Glutamatergic neuron (in vitro differentiated cells): ENCODE measurements around the gene TAF9B. TPM values are rescaled to one million over a fixed set of nuclear protein-coding genes. Genes with fewer than 3 reads are reported as not detected.
"Not testable (repeated sequence)": the region's sequence is repeated elsewhere in the genome, so short reads cannot be mapped to it uniquely, and the experiment has no call there.

Experiments used
- DNase-seq: peaks from one replicate; pipeline ENCODE4 v3.0.0; 2022
- H3K27ac Mint-ChIP-seq: one replicate; pipeline ENCODE4 v1.8.0; 2020; ENCODE audit warnings: mild to moderate bottlenecking, mixed read lengths, inconsistent platforms; ENCODE audit not compliant: unreplicated experiment
- H3K27me3 Mint-ChIP-seq: one replicate; pipeline ENCODE4 v1.8.0; 2020; ENCODE audit warnings: mild to moderate bottlenecking, moderate library complexity, mixed read lengths, inconsistent platforms; ENCODE audit not compliant: unreplicated experiment
- H3K36me3 Mint-ChIP-seq: one replicate; pipeline ENCODE4 v1.8.0; 2020; ENCODE audit warnings: mild to moderate bottlenecking, mixed read lengths, inconsistent platforms; ENCODE audit not compliant: unreplicated experiment
- H3K4me1 Mint-ChIP-seq: one replicate; pipeline ENCODE4 v1.8.0; 2020; ENCODE audit warnings: mild to moderate bottlenecking, low read depth, mixed read lengths, inconsistent platforms; ENCODE audit not compliant: unreplicated experiment
- H3K4me3 Mint-ChIP-seq: one replicate; pipeline ENCODE4 v1.8.0; 2020; ENCODE audit warnings: mild to moderate bottlenecking, mixed read lengths, inconsistent platforms; ENCODE audit not compliant: unreplicated experiment
- H3K9me3 Mint-ChIP-seq: one replicate; pipeline ENCODE4 v1.8.0; 2020; ENCODE audit warnings: mild to moderate bottlenecking, moderate library complexity, mixed read lengths, inconsistent platforms; ENCODE audit not compliant: unreplicated experiment
- total RNA-seq: library from RNA; stranded (reverse); fragmentation: NEBNext Ultra II Directional; extraction: Animal tissue kit (Norgen Biotek cat#: 25700); gene quantifications from one replicate; pipeline ENCODE4 v1.2.1, GENCODE V29; 2021; ENCODE audit not compliant: unreplicated experiment
- TF ChIP-seq, protein P1 (sequence below): fragments of 200-600 bp; sonication (generic); IDR thresholded peaks from one replicate; pipeline ENCODE4 v1.5.0; 2021; ENCODE audit not compliant: partially characterized antibody, unreplicated experiment

Gene TAF9B
- total RNA-seq, 1 donor from 2014 or later: 30.4 TPM

DNA sequence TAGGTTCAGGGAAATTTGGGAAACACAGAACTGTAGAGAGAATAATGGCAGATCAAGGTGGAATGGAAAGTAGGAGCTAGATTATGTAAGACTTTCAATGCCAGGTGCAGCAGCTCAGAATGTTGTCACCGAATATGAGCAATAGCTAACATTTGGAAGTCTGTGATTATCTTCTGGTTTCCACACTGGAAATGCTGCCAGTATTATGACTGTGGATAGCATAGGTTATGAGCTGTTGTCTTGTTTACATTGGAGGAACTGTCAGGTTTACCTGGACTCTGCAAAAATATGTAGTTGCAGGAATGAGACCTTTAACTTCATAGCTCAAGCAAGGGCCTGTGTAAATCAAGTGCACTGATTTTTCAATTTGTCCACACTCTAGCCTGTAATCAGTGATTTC lies 26.0 kb upstream of the TAF9B start:
- H3K9me3 Mint-ChIP-seq: no peaks in the 10 kb centered on the region
- no peak for DNase-seq

DNA sequence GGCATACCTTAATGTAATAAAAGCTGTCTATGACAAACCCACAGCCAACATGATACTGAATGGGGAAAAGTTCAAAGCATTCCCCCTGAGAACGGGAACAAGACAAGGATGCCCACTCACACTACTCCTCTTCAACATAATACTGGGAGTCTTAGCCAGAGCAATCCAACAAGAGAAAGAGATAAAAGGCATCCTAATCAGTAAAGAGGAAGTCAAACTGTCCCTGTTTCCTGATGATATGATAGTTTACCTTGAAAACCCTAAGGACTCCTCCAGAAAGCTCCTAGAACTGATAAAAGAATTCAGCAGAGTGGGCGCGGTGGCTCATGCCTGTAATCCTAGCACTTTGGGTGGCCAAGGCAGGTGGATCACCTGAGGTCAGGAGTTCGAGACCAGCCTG lies 23.7 kb upstream of the TAF9B start:
- not testable (repeated sequence) for H3K9me3 Mint-ChIP-seq, H3K27ac Mint-ChIP-seq, DNase-seq, H3K36me3 Mint-ChIP-seq, H3K4me1 Mint-ChIP-seq, H3K27me3 Mint-ChIP-seq, H3K4me3 Mint-ChIP-seq

More for the DNA sequence above, 26.0 kb upstream of the TAF9B start:
- Mint-ChIP-seq H3K36me3 (no peaks in the 10 kb centered on the region), H3K4me1 (no peaks in the 10 kb centered on the region), H3K27me3 (no peaks in the 10 kb centered on the region), H3K27ac (no peak overlapping the region), H3K4me3 (no peak overlapping the region)
- TF ChIP-seq, protein P1, sequence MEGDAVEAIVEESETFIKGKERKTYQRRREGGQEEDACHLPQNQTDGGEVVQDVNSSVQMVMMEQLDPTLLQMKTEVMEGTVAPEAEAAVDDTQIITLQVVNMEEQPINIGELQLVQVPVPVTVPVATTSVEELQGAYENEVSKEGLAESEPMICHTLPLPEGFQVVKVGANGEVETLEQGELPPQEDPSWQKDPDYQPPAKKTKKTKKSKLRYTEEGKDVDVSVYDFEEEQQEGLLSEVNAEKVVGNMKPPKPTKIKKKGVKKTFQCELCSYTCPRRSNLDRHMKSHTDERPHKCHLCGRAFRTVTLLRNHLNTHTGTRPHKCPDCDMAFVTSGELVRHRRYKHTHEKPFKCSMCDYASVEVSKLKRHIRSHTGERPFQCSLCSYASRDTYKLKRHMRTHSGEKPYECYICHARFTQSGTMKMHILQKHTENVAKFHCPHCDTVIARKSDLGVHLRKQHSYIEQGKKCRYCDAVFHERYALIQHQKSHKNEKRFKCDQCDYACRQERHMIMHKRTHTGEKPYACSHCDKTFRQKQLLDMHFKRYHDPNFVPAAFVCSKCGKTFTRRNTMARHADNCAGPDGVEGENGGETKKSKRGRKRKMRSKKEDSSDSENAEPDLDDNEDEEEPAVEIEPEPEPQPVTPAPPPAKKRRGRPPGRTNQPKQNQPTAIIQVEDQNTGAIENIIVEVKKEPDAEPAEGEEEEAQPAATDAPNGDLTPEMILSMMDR: no peak

DNA sequence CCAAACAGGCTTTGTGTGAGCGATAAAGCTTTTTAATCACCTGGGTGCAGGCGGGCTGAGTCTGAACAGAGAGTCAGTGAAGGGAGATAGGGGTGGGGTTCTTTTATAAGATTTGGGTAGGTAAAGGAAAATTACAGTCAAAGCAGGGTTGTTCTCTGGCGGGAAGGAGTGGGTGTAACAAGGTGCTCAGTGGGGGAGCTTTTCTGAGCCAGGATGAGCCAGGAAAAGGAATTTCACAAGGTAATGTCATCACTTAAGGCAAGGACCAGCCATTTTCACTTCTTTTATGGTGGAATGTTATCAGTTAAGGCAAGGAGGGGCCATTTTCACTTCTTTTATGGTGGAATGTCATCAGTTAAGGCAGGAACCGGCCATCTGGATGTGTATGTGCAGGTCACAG lies 21.3 kb upstream of the TAF9B start:
- H3K36me3 Mint-ChIP-seq, H3K9me3 Mint-ChIP-seq, H3K4me3 Mint-ChIP-seq, H3K27me3 Mint-ChIP-seq, H3K4me1 Mint-ChIP-seq, DNase-seq, H3K27ac Mint-ChIP-seq: not testable (repeated sequence)

- DNase-seq, H3K9me3 Mint-ChIP-seq, H3K4me3 Mint-ChIP-seq, H3K36me3 Mint-ChIP-seq, H3K27ac Mint-ChIP-seq, H3K4me1 Mint-ChIP-seq, H3K27me3 Mint-ChIP-seq: not testable (repeated sequence)
These were observed 18.4 kb upstream of the TAF9B start for GRCh38 chrX:78157846-78158245.

DNA sequence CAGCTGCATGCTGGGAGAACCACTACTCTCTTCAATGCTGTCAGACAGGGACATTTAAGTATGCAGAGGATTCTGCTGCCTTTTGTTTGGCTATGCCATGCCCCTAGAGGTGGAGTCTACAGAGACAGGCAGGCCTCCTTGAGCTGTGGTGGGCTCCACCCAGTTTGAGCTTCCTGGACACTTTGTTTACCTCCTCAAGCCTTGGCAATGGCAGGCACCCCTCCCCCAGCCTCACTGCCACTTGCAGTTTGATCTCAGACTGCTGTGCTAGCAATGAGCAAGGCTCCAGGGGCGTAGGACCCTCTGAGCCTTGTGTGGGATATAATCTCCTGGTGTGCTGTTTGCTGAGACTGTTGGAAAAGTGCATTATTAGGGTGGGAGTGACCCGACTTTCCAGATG lies 17.9 kb upstream of the TAF9B start:
- H3K27ac Mint-ChIP-seq, DNase-seq, H3K9me3 Mint-ChIP-seq, H3K36me3 Mint-ChIP-seq, H3K4me1 Mint-ChIP-seq, H3K27me3 Mint-ChIP-seq, H3K4me3 Mint-ChIP-seq: not testable (repeated sequence)

DNA sequence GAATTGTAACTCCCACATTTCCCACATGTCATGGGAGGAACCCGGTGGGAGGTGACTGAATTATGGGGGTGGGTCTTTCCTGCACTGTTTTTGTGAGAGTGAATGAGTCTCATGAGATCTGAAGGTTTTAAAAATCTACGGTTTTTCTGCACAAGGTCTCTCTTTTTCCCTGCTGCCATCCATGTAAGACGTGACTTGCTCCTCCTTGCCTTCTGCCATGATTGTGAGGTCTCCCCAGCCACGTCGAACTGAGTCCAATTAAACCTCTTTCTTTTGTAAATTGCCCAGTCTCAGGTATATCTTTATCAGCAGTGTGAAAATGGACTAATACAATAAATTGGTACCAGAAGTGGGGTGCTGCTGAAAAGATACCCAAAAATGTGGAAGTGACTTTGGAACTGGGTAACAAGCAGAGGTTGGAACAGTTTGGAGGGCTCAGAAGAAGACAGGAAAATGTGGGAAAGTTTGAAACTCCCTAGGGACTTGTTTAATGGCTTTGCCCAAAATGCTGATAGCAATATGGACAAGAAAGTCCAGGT lies 7.6 kb upstream of the TAF9B start:
- not testable (repeated sequence) for H3K36me3 Mint-ChIP-seq, H3K9me3 Mint-ChIP-seq

GRCh38 chrX:78140206-78140605 lies 756 bp upstream of the TAF9B start:
- DNase-seq: no peak
- H3K4me3 Mint-ChIP-seq: peak overlapping the region; percentile 74
- no peaks in the 10 kb centered on the region for H3K4me1 Mint-ChIP-seq
- TF ChIP-seq, protein P1: no peak
- peak overlapping the region; percentile 25 for H3K27ac Mint-ChIP-seq
- peaks cover 5% of the 10 kb centered on the region for H3K36me3 Mint-ChIP-seq
- H3K9me3 Mint-ChIP-seq: peaks cover 3% of the 10 kb centered on the region
- peaks cover 5% of the 10 kb centered on the region for H3K27me3 Mint-ChIP-seq

More for the DNA sequence above, 7.6 kb upstream of the TAF9B start:
- H3K27ac Mint-ChIP-seq, DNase-seq, H3K4me1 Mint-ChIP-seq, H3K27me3 Mint-ChIP-seq, H3K4me3 Mint-ChIP-seq: not testable (repeated sequence)
